Chondrocyte (in vitro differentiated cells): Measurements from ENCODE around the gene SPIRE1. TPM values are rescaled to one million over a fixed set of nuclear protein-coding genes. Genes with fewer than 3 reads are reported as not detected.
A peak's percentile ranks its signal among the peaks of the same experiment; 100 is the strongest.

Source experiments
- DNase-seq: peaks from one replicate; pipeline ENCODE4 v3.0.0; 2021; ENCODE audit warnings: mixed read lengths, low spot score
- H3K27ac Mint-ChIP-seq: one replicate; pipeline ENCODE4 v1.8.0; 2021; ENCODE audit warnings: mild to moderate bottlenecking, moderate library complexity, mixed read lengths; ENCODE audit not compliant: unreplicated experiment
- H3K27me3 Mint-ChIP-seq: 2 replicates; pipeline ENCODE4 v1.8.0; 2021; ENCODE audit warnings: low read depth, mixed read lengths
- H3K36me3 Mint-ChIP-seq: 2 replicates; pipeline ENCODE4 v1.8.0; 2021; ENCODE audit warnings: low read depth, mixed read lengths
- H3K4me1 Mint-ChIP-seq: 2 replicates; pipeline ENCODE4 v1.8.0; 2021; ENCODE audit warnings: low read depth, mild to moderate bottlenecking, mixed read lengths
- H3K4me3 Mint-ChIP-seq: one replicate; pipeline ENCODE4 v1.8.0; 2021; ENCODE audit warnings: mild to moderate bottlenecking, moderate library complexity, mixed read lengths; ENCODE audit not compliant: unreplicated experiment
- H3K9me3 Mint-ChIP-seq: 2 replicates; pipeline ENCODE4 v1.8.0; 2021; ENCODE audit warnings: low read depth, mixed read lengths
- CTCF ChIP-seq: fragments of 200-600 bp; sonication (generic); IDR thresholded peaks from 2 replicates; pipeline ENCODE4 v1.5.0; 2021; ENCODE audit warnings: antibody characterized with exemption, mild to moderate bottlenecking, moderate library complexity
- total RNA-seq: library from RNA; stranded (reverse); gene quantifications from 3 replicates; pipeline ENCODE4 v1.2.1, GENCODE V29; 2021

SPIRE1 gene
- total RNA-seq, 1 donor from 2014 or later: 57.8 TPM

- no peaks in the 10 kb centered on the region for H3K27me3 Mint-ChIP-seq
- peak overlapping the region; percentile 24 for H3K27ac Mint-ChIP-seq
- H3K36me3 Mint-ChIP-seq: peaks cover 30% of the 10 kb centered on the region
- no peak for DNase-seq
- H3K9me3 Mint-ChIP-seq: no peaks in the 10 kb centered on the region
- peaks cover 15% of the 10 kb centered on the region for H3K4me1 Mint-ChIP-seq
- no peak for TF ChIP-seq CTCF
- H3K4me3 Mint-ChIP-seq: no peak overlapping the region
These were observed 206.5 kb downstream of the SPIRE1 start for GRCh38 chr18:12451428-12451827.

GRCh38 chr18:12449051-12449785 lies 208.7 kb downstream of the SPIRE1 start:
- Mint-ChIP-seq H3K27me3 (no peaks in the 10 kb centered on the region), H3K4me1 (no peaks in the 10 kb centered on the region), H3K27ac (no peak overlapping the region), H3K4me3 (no peak overlapping the region), H3K36me3 (peaks cover 37% of the 10 kb centered on the region), H3K9me3 (peaks cover 4% of the 10 kb centered on the region)
- no peak for DNase-seq
- no peak for TF ChIP-seq CTCF

DNA sequence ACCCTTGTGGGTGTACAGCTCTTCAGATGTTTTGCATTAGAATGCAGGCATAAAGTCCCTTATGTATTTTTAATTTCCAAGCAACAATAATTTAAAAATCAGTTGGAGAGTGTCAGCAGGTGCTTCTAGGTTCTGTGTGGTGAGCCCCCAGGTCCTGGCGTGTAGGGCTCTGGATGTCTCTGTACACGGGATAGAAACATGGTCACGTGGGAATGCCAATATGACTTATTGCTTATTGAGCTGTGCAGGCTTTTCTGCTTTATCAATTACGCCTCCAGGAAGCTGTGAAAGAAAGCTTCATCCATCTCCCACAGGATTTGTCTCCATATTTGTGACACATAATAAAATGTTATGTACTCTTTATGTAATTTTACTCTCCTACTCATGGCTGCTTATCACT lies 212.4 kb downstream of the SPIRE1 start:
- Mint-ChIP-seq H3K27ac (peak overlapping the region; percentile 25), H3K4me1 (peaks cover 7% of the 10 kb centered on the region), H3K36me3 (peaks cover 30% of the 10 kb centered on the region), H3K27me3 (no peaks in the 10 kb centered on the region), H3K9me3 (peaks cover 13% of the 10 kb centered on the region), H3K4me3 (no peak overlapping the region)
- DNase-seq: no peak
- TF ChIP-seq CTCF: no peak

- Mint-ChIP-seq H3K4me1 (peaks cover 7% of the 10 kb centered on the region), H3K4me3 (no peak overlapping the region), H3K27ac (no peak overlapping the region), H3K27me3 (no peaks in the 10 kb centered on the region), H3K36me3 (peaks cover 20% of the 10 kb centered on the region), H3K9me3 (peaks cover 13% of the 10 kb centered on the region)
- no peak for DNase-seq
- no peak for TF ChIP-seq CTCF
These were observed 214.4 kb downstream of the SPIRE1 start for GRCh38 chr18:12443551-12443950.

DNA sequence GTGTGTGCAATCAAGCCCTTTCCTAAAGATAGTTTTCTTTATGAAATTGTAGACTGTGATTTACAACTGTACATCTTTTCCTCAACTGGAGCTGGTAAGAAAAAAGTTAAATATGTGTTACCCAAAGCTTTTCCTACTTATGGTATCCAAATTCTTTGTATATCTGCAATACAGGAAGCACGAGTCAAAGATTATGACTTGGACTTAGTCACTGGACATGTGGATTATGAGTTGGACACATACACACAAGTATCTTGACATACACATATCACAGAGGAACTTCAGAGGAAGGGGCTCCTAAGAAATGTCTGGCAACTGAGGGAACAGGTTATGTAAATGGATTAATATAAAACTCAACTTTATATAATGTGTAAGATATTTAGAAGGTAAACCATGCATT lies 215.0 kb downstream of the SPIRE1 start:
- peaks cover 24% of the 10 kb centered on the region for H3K36me3 Mint-ChIP-seq
- TF ChIP-seq CTCF: no peak
- no peak for DNase-seq
- H3K27ac Mint-ChIP-seq: no peak overlapping the region
- H3K9me3 Mint-ChIP-seq: peaks cover 13% of the 10 kb centered on the region
- H3K27me3 Mint-ChIP-seq: no peaks in the 10 kb centered on the region
- peaks cover 7% of the 10 kb centered on the region for H3K4me1 Mint-ChIP-seq
- no peak overlapping the region for H3K4me3 Mint-ChIP-seq
